VCaP (cell line): ENCODE data around the gene WDSUB1.

Experiments
- H3K27ac ChIP-seq: fragments of 450-650 bp; 2 replicates; pipeline ENCODE4 v1.5.1; 2017
- CTCF ChIP-seq: fragments of 450-650 bp; conservative IDR thresholded peaks from 2 replicates; pipeline ENCODE4 v1.5.1; 2017; ENCODE audit warnings: mild to moderate bottlenecking, moderate library complexity

Gene WDSUB1

GRCh38 chr2:159228081-159228581, 58.4 kb downstream of the WDSUB1 start:
- TF ChIP-seq CTCF: no peak
- H3K27ac ChIP-seq: no peak overlapping the region

GRCh38 chr2:159227467-159227866, 59.0 kb downstream of the WDSUB1 start:
- no peak for TF ChIP-seq CTCF

DNA sequence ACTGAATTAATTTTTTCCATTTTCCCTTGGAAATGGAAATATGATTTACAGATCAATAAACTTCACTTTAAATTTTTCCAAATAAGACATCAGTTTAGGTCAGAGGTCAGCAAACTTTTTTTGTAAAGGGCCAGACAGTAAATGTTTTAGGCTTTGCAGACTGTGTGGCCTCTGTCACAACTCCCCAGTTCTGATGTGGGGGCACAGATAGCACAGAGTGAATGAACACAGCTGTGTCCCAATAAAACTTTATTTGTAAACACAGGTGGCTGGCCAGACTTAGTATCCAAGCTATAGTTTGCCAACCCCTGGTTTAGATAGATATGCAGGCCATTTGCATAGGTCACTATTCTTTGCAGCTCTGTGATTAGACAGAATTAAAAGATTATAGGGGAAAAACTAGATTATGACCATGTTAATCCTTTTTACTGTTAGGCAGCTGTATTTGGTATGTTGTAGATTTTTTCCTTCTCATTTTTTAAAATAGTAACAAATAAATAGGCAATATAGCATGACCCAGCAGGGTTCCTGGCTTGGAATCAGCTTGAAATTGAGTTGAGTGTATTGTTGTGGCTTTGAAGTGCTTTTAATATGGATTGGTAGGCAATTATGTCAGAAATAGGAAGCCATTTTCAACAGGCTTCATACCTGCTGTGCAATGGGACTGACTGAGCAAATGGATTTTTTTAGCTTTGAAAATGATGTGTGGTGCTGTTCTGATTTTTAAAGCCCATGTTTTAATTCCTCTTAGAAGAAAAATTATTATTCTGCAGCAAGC, 59.7 kb downstream of the WDSUB1 start:
- no peak overlapping the region for H3K27ac ChIP-seq
- TF ChIP-seq CTCF: no peak

More at GRCh38 chr2:159227467-159227866, 59.0 kb downstream of the WDSUB1 start:
- no peak overlapping the region for H3K27ac ChIP-seq

- TF ChIP-seq CTCF: no peak
- no peak overlapping the region for H3K27ac ChIP-seq
These were observed 60.4 kb downstream of the WDSUB1 start for GRCh38 chr2:159226059-159226461.

DNA sequence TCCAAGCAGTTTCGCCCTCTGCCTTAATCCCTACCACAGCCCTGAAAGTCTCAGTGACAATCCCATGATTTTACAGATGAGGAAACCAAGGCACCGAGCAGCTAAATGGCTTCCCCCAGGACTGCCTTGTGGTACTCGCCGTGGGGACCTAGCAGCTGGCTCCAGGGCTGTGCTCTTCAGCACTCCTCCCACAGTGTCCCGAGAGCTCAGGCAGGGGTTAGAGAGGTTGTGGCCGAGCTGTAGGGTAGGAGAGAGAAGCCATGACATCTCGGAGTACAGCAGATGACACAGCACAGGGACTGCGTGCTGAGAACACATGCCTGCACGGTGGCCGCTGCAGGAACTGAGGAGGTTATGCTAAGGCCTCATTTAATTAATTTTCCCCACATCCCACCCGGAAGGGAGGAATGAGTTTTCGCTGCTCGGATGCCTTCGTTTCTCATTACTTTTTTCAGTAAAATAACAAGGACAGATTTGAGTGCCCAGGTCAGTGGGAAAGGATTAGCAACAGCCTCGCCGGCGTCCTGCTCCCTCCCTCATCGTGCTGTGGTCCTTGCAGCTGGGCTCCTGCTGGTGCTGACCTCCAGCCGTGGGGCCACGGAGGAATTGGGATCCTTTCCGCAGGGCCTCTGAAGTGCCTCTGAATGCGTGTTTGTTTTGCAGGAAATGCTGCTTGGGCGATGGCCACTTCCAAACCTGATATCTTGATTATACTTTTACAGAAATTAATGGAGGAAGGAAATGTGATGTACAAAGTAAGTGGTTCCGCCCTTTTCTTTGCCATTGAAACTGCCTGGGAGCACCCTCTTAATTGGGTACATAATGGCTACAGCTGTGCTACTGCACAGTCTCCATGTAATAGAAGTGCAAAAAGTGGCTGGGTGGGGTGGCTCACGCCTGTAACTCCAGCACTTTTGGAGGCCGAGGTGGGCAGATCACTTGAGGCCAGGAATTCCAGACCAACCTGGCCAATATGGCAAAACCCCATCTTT, 61.2 kb downstream of the WDSUB1 start:
- TF ChIP-seq CTCF: no peak
- no peak overlapping the region for H3K27ac ChIP-seq

DNA sequence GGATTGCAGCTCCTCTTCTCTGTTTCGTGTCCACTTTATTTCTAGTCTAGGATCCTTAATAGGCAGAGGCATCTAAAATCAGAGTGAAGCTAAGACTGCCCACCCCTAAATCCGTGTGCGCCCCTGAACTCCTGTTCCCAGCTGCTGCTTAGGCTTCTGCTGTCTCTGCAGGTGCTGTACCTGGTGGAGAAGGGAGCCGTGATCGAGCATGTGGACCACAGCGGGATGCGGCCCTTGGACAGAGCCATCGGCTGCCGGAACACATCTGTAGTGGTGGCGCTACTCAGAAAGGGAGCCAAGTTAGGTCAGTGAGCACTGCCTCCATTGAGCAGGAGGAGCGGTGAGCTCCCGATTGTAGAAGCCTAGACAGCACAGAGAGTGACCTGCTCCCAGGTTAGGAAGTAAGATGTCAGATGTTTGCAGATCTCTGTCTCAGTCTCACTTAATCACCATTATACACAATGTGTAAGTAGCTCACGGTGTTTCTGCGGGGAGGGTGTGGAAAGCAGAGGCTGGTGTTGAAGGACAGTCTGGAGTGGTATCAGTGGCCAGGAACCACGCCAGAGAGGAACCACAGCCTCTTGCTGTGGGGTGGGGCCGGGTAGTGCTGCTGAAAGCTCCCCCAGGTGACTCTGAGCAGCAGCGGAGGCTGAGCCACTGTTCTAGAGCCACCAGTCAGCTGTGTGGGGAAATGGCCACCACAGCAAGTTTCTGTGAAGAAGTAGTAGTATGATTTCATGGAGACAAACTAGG, 62.3 kb downstream of the WDSUB1 start:
- no peak overlapping the region for H3K27ac ChIP-seq
- TF ChIP-seq CTCF: no peak
